Body of pancreas (tissue), 4 donors: Measurements from ENCODE around the gene ZNF470. TPM values are rescaled to one million over a fixed set of nuclear protein-coding genes. Genes with fewer than 3 reads are reported as not detected.

ENCODE experiments used
- ATAC-seq: fragments of 150-250 bp; one replicate; pipeline ENCODE4 v1.9.1; 2016
- DNase-seq, 4 donors: peaks; one replicate each; pipeline ENCODE4 v3.0.0-alpha.2; 2019
- H3K27ac ChIP-seq, 4 donors: fragments of 200-600 bp; sonication (generic); 1 replicate in 3 of 4; 2 replicates in 1 of 4; pipeline versions ENCODE4 v1.5.1 to v1.6.1; 2016 to 2019; ENCODE audit warnings: mild to moderate bottlenecking in 1 of 4, mixed read lengths in 1 of 4, moderate library complexity in 1 of 4
- H3K27me3 ChIP-seq, 2 donors: fragments of 200-600 bp; sonication (generic); one replicate each; pipeline ENCODE4 v1.6.0; 2016; ENCODE audit warnings: mild to moderate bottlenecking in 1 of 2
- H3K36me3 ChIP-seq, 2 donors: fragments of 200-600 bp; sonication (generic); replicated peaks in 1 of 2; 2 replicates each; pipeline ENCODE4 v1.5.1; 2016; ENCODE audit warnings: low read depth in 2 of 2; ENCODE audit not compliant: insufficient read depth in 1 of 2
- H3K4me1 ChIP-seq: fragments of 200-600 bp; sonication (generic); one replicate; pipeline ENCODE4 v1.6.0; 2016
- H3K4me3 ChIP-seq, 2 donors: fragments of 200-600 bp; sonication (generic); 1 replicate in 1 of 2; 2 replicates in 1 of 2; pipeline ENCODE4 v1.5.1; 2016 to 2019
- H3K9me3 ChIP-seq, 3 donors: fragments of 200-600 bp; sonication (generic); 1 replicate in 2 of 3; 2 replicates in 1 of 3; pipeline ENCODE4 v1.5.1; 2016
- POLR2A ChIP-seq, 3 donors: fragments of 450-650 bp; IDR thresholded peaks; one replicate each; pipeline ENCODE4 v1.6.1; 2016; ENCODE audit warnings: antibody characterized with exemption in 3 of 3, mild to moderate bottlenecking in 2 of 3
- WGBS, 2 donors: methylation state at CpG; one replicate each; pipeline ENCODE4 v1.1.5; 2017; 5-methylcytosine and 5-hydroxymethylcytosine counted together
- intact Hi-C: fragments of 100-400 bp; cut with DNase I; formaldehyde crosslinking; loops from one replicate; pipeline ENCODE4 v1.15.1; 2023
- total RNA-seq, 2 donors: library from RNA; depleted of rRNA; stranded (reverse); fragments of >200 nt; gene quantifications; one replicate each; pipeline ENCODE4 v1.1.0, GENCODE V29; 2016
- TF ChIP-seq, protein P1 (sequence below), 7 experiments: fragments of 450-650 bp in 4 of 7; fragments of 200-600 bp in 3 of 7; sonication (generic) in 3 of 7; IDR thresholded peaks; one replicate each; pipeline ENCODE4 v1.5.1; 2016 to 2019; ENCODE audit warnings: antibody characterized with exemption in 7 of 7

The ZNF470 gene
- total RNA-seq, 2 donors from 2014 or later, result 1.3 to 3.1 TPM

DNA sequence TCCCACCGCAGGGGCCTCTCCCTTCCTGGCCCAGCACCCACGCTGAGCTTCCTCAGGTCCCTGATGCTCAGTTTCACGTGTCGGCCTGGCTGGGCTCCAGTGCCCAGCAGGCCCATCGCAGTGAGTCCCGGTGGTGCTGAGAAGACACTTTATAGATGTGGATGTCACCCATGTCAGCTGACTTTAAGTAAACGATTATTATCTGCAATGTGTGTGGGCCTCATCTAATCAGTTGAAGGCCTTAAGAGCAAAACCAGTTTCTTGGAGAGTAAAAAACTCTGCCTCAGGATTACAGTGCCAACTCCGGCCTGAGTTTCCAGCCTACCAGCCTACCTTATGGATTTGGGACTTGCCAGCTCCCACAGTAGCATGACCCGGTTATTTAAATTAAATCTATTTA lies 58.4 kb downstream of the ZNF470 start:
- TF ChIP-seq, protein P1, sequence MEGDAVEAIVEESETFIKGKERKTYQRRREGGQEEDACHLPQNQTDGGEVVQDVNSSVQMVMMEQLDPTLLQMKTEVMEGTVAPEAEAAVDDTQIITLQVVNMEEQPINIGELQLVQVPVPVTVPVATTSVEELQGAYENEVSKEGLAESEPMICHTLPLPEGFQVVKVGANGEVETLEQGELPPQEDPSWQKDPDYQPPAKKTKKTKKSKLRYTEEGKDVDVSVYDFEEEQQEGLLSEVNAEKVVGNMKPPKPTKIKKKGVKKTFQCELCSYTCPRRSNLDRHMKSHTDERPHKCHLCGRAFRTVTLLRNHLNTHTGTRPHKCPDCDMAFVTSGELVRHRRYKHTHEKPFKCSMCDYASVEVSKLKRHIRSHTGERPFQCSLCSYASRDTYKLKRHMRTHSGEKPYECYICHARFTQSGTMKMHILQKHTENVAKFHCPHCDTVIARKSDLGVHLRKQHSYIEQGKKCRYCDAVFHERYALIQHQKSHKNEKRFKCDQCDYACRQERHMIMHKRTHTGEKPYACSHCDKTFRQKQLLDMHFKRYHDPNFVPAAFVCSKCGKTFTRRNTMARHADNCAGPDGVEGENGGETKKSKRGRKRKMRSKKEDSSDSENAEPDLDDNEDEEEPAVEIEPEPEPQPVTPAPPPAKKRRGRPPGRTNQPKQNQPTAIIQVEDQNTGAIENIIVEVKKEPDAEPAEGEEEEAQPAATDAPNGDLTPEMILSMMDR (IDR thresholded peaks at IDR 0.05), result no peak
- no peak for TF ChIP-seq POLR2A (IDR thresholded peaks at IDR 0.05)
- peaks cover 0 to 48% (median 0%) of the 10 kb centered on the region in 3 donors for H3K9me3 ChIP-seq
- ATAC-seq (no peak), DNase-seq (no peak)
- WGBS, 2 donors, result 87 to 93% methylated on average over 9 of the region's 9 CpGs
- no peak overlapping the region for H3K4me3 ChIP-seq
- peaks cover 7 to 9% of the 10 kb centered on the region in 2 donors for H3K36me3 ChIP-seq
- H3K27ac ChIP-seq, result no peak overlapping the region
- intact Hi-C loops, result no loop called here
- no peaks in the 10 kb centered on the region for H3K4me1 ChIP-seq
- no peaks in the 10 kb centered on the region for H3K27me3 ChIP-seq

DNA sequence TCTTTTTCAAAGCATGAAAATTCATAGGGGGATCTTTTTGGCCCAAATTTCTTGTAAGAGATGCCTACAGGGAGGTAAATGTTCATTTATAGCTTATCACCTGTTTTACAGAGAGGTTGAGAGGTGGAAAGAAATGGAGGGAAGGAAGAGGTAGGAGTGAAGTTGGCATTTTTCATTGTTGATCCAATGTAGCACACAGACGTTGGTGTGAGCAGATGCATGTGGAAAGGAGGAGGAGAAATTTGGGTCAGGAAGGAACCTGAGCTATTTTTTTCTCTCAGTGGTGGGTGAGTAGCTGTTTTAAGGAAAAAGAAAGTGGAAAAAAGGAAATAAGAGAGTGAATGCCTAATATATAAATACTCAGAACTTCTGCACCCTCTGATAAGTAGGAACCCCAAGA lies 65.8 kb downstream of the ZNF470 start:
- no peak for ATAC-seq
- Histone ChIP-seq H3K9me3 (peaks cover 0 to 34% (median 0%) of the 10 kb centered on the region in 3 donors), H3K4me3 (no peak overlapping the region), H3K4me1 (no peaks in the 10 kb centered on the region), H3K36me3 (no peaks in the 10 kb centered on the region), H3K27me3 (no peaks in the 10 kb centered on the region), H3K27ac (no peak overlapping the region)
- TF ChIP-seq, protein P1 (IDR thresholded peaks at IDR 0.05), result no peak
- no peak for TF ChIP-seq POLR2A (IDR thresholded peaks at IDR 0.05)
- DNase-seq, result no peak
- intact Hi-C loops, result no loop called here
- WGBS, 2 donors, result 9 to 10% methylated on average over 1 of the region's 1 CpG

DNA sequence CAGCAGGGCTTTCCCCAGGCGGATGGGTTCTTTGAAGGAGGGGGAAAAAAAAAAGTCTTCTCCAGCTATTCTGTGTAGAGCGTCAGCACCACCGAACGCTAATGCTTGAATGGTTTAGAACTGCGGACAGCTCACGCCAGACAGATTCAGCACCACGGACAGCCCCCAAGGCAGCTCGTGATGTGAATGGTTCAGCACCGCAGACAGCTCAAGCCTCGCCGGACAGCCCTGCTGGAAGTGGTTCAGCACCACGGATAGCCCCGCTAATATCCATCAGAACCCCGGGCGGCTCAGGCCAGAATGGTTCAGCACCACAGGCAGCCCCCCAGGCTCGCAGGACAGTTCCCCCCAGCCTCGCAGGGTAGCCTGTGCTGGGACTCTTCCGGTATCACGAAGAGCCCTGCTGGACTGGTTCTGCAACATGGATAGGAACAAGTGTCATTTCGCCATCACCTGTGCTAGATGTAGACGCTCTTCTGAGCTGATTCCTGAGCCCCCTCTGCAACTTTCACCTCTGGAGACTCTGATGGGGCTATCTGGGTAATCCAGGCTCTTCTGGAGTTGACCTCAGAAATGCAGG lies 70.8 kb downstream of the ZNF470 start:
- no peak overlapping the region for H3K4me3 ChIP-seq
- peak; percentile 31 to 72 (median 60) for DNase-seq
- H3K4me1 ChIP-seq, result no peaks in the 10 kb centered on the region
- no peak overlapping the region for H3K27ac ChIP-seq
- H3K9me3 ChIP-seq, result peaks cover 0 to 6% (median 0%) of the 10 kb centered on the region in 3 donors
- intact Hi-C loops, result no loop called here
- 8 to 24% methylated on average over 15 to 21 of the region's 21 CpGs for WGBS, 2 donors
- TF ChIP-seq POLR2A (IDR thresholded peaks at IDR 0.05), result no peak
- TF ChIP-seq, protein P1 (IDR thresholded peaks at IDR 0.05), result no peak
- ATAC-seq, result peak; percentile 21
- no peaks in the 10 kb centered on the region for H3K36me3 ChIP-seq
- peaks cover 0 to 1% of the 10 kb centered on the region in 2 donors for H3K27me3 ChIP-seq

Other genes with a start within 250 kb of the ZNF470 start
- gene ZNF582, start 173.9 kb upstream of the ZNF470 start, total RNA-seq, result 1 to 10 TPM; 2.0 to 2.3 TPM
- gene ZNF583, start 163.1 kb upstream of the ZNF470 start, total RNA-seq, result 1 to 10 TPM; 2.6 to 3.6 TPM
- 1 to 10 TPM; 1.3 to 2.0 TPM for gene ZNF667, start 90.1 kb upstream of the ZNF470 start, total RNA-seq
- gene ZNF471, start 59.6 kb upstream of the ZNF470 start, total RNA-seq, result 1 to 10 TPM; 1.6 to 4.2 TPM
- gene ZFP28, start 28.5 kb upstream of the ZNF470 start, total RNA-seq, result 1 to 10 TPM; 3.3 to 5.2 TPM
- 1 to 10 TPM; 4.9 to 7.0 TPM for gene ZNF71, start 27.8 kb downstream of the ZNF470 start, total RNA-seq
- gene SMIM17, start 75.7 kb downstream of the ZNF470 start, total RNA-seq, result not detected
- 1 to 10 TPM; 4.0 to 4.2 TPM for gene ZNF835, start 104.3 kb downstream of the ZNF470 start, total RNA-seq